ENCODE data around the gene DNAI2.
"Not testable (repeated sequence)": the region's sequence is repeated elsewhere in the genome, so short reads cannot be mapped to it uniquely, and the experiment has no call there.

Gene DNAI2

DNA sequence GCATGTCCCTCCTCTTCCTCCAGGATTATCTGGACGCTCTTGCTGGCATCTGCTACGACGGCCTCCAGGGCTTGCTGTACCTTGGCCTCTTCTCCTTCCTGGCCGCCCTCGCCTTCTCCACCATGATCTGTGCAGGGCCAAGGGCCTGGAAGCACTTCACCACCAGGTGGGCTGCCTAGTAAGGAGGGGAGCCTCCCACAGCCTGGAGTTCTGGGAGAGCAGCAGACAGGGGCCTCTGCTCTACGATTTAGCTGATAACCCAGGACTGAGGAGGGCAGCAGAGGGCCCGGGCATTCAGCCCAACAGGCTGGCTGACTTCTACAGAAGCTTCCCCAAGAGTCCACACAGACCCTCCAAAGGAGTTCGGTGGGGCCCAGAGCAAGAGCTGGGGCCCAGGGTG, 21.8 kb upstream of the DNAI2 start:
- no peak for TF ChIP-seq PAX5 (IDR thresholded peaks at IDR 0.05; ENCODE audit: insufficient read depth, low read length, severe bottlenecking)
- TF ChIP-seq POU2F2 (IDR thresholded peaks at IDR 0.05; ENCODE audit: low read depth, low read length): no peak
- no peak for TF ChIP-seq POLR2AphosphoS5 (IDR thresholded peaks at IDR 0.05; ENCODE audit: low read depth, low read length)
- TF ChIP-seq TAF1 (IDR thresholded peaks at IDR 0.05; ENCODE audit: low read depth, low read length): no peak
- TF ChIP-seq POLR2A (IDR thresholded peaks at IDR 0.05; ENCODE audit: low read depth, low read length): no peak
- TF ChIP-seq SPI1 (IDR thresholded peaks at IDR 0.05; ENCODE audit: low read depth, low read length): no peak
- DNase-seq (ENCODE audit: insufficient read length, low spot score) (no peak), FAIRE-seq (no peak)

GRCh38 chr17:74253036-74253435, 21.0 kb upstream of the DNAI2 start:
- no peak for FAIRE-seq

DNA sequence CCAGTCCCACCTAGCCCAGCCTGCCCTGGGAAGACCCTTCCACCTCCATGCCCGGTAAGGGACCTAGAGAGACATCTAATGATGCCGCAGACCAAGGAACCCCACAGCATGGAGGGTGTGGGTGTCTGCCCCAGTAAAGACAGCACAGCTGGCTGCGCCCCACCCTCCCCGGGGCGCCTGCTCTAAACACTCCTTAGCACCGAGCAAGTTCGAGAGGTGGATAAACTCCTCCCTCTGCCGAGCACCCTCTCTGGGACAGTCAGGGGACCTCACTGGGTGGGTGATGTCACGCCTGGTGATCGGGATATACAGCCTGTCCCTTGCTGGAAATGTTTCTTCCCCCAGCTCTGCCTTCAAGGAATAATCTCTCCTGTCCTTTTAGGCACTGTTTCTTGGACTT, 16.7 kb upstream of the DNAI2 start:
- no peak for FAIRE-seq
- DNase-seq (ENCODE audit: insufficient read length, low spot score): no peak
- no peak for TF ChIP-seq PAX5 (IDR thresholded peaks at IDR 0.05; ENCODE audit: insufficient read depth, low read length, severe bottlenecking)
- no peak for TF ChIP-seq SPI1 (IDR thresholded peaks at IDR 0.05; ENCODE audit: low read depth, low read length)

More at GRCh38 chr17:74253036-74253435, 21.0 kb upstream of the DNAI2 start:
- DNase-seq (ENCODE audit: insufficient read length, low spot score): no peak
- TF ChIP-seq POLR2AphosphoS5 (IDR thresholded peaks at IDR 0.05; ENCODE audit: low read depth, low read length): no peak
- TF ChIP-seq SPI1 (IDR thresholded peaks at IDR 0.05; ENCODE audit: low read depth, low read length): no peak
- TF ChIP-seq POU2F2 (IDR thresholded peaks at IDR 0.05; ENCODE audit: low read depth, low read length): no peak
- no peak for TF ChIP-seq TAF1 (IDR thresholded peaks at IDR 0.05; ENCODE audit: low read depth, low read length)
- no peak for TF ChIP-seq PAX5 (IDR thresholded peaks at IDR 0.05; ENCODE audit: insufficient read depth, low read length, severe bottlenecking)
- TF ChIP-seq POLR2A (IDR thresholded peaks at IDR 0.05; ENCODE audit: low read depth, low read length): no peak

DNA sequence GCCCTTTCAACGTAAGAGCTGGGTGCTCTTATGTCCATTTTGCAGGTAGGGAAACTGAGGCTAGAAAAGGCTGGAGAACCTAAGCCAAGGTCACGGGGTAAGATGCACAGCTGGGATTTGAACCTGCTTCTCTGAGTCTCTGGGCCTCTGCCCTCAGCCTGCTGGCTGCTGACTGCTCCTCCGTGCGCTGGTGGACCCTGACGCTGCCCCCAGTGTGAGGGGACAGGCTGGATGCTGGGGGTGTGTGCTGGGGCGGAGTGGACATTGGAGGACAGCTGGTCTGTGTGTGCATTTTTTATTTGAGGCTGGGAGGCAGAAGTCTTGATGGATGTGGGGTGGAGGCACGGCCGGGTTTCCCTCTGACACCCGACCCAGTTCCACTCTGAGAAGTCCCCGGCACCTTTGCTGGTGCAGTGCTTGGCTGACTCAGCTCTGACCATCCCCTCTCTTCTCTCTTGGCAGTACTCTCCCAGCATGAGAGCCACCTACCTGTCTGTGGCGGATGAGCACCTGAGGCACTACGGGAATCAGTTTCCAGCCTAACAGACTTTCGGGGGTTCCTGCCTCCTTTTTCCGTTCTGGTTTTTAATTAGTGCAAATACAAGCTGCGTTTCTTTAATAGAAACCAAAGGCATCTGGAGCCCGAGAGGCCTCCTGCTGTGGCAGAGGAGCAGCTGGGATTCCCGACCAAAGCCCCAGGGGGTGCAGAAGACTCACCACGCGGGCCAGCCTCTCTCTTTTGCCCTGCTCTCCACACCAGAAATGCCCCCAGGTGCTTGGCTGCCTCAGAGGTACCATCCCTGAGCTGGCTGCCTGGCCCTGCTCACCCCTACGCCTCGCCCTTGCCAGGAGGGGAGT, 14.1 kb upstream of the DNAI2 start:
- DNase-seq (ENCODE audit: insufficient read length, low spot score) (no peak), FAIRE-seq (no peak)
- TF ChIP-seq TAF1 (IDR thresholded peaks at IDR 0.05; ENCODE audit: low read depth, low read length) (no peak), POU2F2 (IDR thresholded peaks at IDR 0.05; ENCODE audit: low read depth, low read length) (no peak), PAX5 (IDR thresholded peaks at IDR 0.05; ENCODE audit: insufficient read depth, low read length, severe bottlenecking) (no peak), POLR2A (IDR thresholded peaks at IDR 0.05; ENCODE audit: low read depth, low read length) (no peak), POLR2AphosphoS5 (IDR thresholded peaks at IDR 0.05; ENCODE audit: low read depth, low read length) (no peak), SPI1 (IDR thresholded peaks at IDR 0.05; ENCODE audit: low read depth, low read length) (no peak)

GRCh38 chr17:74260525-74260850, 13.5 kb upstream of the DNAI2 start:
- no peak for TF ChIP-seq POLR2A (IDR thresholded peaks at IDR 0.05; ENCODE audit: low read depth, low read length)
- no peak for TF ChIP-seq SPI1 (IDR thresholded peaks at IDR 0.05; ENCODE audit: low read depth, low read length)
- TF ChIP-seq POLR2AphosphoS5 (IDR thresholded peaks at IDR 0.05; ENCODE audit: low read depth, low read length): no peak
- TF ChIP-seq PAX5 (IDR thresholded peaks at IDR 0.05; ENCODE audit: insufficient read depth, low read length, severe bottlenecking): no peak
- TF ChIP-seq POU2F2 (IDR thresholded peaks at IDR 0.05; ENCODE audit: low read depth, low read length): no peak
- no peak for TF ChIP-seq TAF1 (IDR thresholded peaks at IDR 0.05; ENCODE audit: low read depth, low read length)
- DNase-seq (ENCODE audit: insufficient read length, low spot score) (no peak), FAIRE-seq (no peak)

- DNase-seq (ENCODE audit: insufficient read length, low spot score): no peak
- FAIRE-seq: no peak
- TF ChIP-seq PAX5 (IDR thresholded peaks at IDR 0.05; ENCODE audit: insufficient read depth, low read length, severe bottlenecking) (no peak), POLR2A (IDR thresholded peaks at IDR 0.05; ENCODE audit: low read depth, low read length) (no peak), SPI1 (IDR thresholded peaks at IDR 0.05; ENCODE audit: low read depth, low read length) (no peak), TAF1 (IDR thresholded peaks at IDR 0.05; ENCODE audit: low read depth, low read length) (no peak), POU2F2 (IDR thresholded peaks at IDR 0.05; ENCODE audit: low read depth, low read length) (no peak), POLR2AphosphoS5 (IDR thresholded peaks at IDR 0.05; ENCODE audit: low read depth, low read length) (no peak)
Observed at GRCh38 chr17:74262601-74263000, 11.4 kb upstream of the DNAI2 start.

- FAIRE-seq; DNase-seq (ENCODE audit: insufficient read length, low spot score): not testable (repeated sequence)
Observed at GRCh38 chr17:74267054-74267453, 7.0 kb upstream of the DNAI2 start.

DNA sequence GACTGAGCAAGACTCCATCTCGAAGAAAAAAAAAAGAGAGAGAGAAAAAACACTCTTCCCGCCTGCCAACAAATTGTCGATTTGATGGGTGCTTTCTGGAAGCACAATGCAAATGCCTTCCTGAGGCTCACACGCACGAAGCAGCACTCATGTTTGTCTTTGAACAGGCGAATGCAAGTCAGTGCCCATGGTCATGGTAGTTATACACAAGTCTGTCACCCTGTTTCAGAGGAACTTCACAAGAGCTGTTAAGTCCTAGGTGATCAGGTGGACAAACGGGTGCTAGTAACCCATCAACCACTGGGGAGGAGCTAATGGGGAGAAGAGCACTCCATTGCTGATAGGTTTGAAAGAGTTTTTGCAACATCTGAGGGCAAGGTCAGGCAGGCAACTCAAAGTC, 6.5 kb upstream of the DNAI2 start:
- TF ChIP-seq POLR2A (IDR thresholded peaks at IDR 0.05; ENCODE audit: low read depth, low read length) (no peak), TAF1 (IDR thresholded peaks at IDR 0.05; ENCODE audit: low read depth, low read length) (no peak), PAX5 (IDR thresholded peaks at IDR 0.05; ENCODE audit: insufficient read depth, low read length, severe bottlenecking) (no peak), POU2F2 (IDR thresholded peaks at IDR 0.05; ENCODE audit: low read depth, low read length) (no peak), SPI1 (IDR thresholded peaks at IDR 0.05; ENCODE audit: low read depth, low read length) (no peak), POLR2AphosphoS5 (IDR thresholded peaks at IDR 0.05; ENCODE audit: low read depth, low read length) (no peak)
- DNase-seq (ENCODE audit: insufficient read length, low spot score): no peak
- no peak for FAIRE-seq

DNA sequence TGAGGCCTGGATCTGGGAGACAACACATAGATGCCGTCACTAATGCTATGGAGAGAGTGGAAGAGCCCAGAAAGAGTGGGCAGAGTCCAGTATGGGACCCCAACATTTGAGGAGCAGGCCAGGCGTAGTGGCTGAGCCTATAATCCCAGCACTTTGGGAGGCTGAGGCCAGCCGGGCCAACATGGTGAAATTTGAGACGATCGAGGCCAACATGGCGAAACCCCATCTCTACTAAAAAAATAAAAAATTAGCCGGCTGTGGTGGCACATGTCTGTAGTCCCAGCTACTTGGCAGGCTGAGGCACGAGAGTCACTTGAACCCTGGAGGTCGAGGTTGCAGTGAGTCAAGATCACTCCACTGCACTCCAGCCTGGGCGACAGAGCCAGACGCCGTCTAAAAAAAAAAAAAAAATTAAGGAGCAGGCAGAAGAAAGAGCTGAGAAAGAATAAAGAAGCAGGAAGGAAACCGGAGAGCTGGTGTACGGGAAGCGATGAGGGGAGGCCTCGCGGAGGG, 6.0 kb upstream of the DNAI2 start:
- TF ChIP-seq PAX5 (IDR thresholded peaks at IDR 0.05; ENCODE audit: insufficient read depth, low read length, severe bottlenecking) (no peak), TAF1 (IDR thresholded peaks at IDR 0.05; ENCODE audit: low read depth, low read length) (no peak), POLR2A (IDR thresholded peaks at IDR 0.05; ENCODE audit: low read depth, low read length) (no peak), POU2F2 (IDR thresholded peaks at IDR 0.05; ENCODE audit: low read depth, low read length) (no peak), POLR2AphosphoS5 (IDR thresholded peaks at IDR 0.05; ENCODE audit: low read depth, low read length) (no peak), SPI1 (IDR thresholded peaks at IDR 0.05; ENCODE audit: low read depth, low read length) (no peak)
- no peak for FAIRE-seq
- no peak for DNase-seq (ENCODE audit: insufficient read length, low spot score)

DNA sequence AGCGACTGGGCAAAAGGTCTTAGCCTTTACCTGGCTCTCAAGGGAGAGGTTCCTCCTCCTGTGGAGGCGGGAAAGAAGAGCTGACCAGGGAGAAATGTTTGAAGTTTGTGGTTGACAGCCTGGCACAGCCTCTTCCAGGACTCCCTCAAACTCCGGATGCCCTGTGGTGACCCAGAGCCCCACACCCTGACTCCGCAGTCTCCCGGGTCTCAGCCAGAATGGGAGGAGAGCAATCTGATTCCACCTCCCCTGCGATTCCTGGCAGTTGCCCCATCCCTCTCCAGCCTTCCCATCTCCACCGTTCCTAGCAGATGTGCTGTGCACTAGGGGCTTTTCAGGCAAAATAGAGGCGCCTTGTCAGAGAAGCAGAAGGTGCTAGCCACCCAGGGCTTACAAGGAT, 5.5 kb upstream of the DNAI2 start:
- TF ChIP-seq POLR2A (IDR thresholded peaks at IDR 0.05; ENCODE audit: low read depth, low read length) (no peak), SPI1 (IDR thresholded peaks at IDR 0.05; ENCODE audit: low read depth, low read length) (no peak), POLR2AphosphoS5 (IDR thresholded peaks at IDR 0.05; ENCODE audit: low read depth, low read length) (no peak), PAX5 (IDR thresholded peaks at IDR 0.05; ENCODE audit: insufficient read depth, low read length, severe bottlenecking) (no peak), TAF1 (IDR thresholded peaks at IDR 0.05; ENCODE audit: low read depth, low read length) (no peak), POU2F2 (IDR thresholded peaks at IDR 0.05; ENCODE audit: low read depth, low read length) (no peak)
- no peak for FAIRE-seq
- no peak for DNase-seq (ENCODE audit: insufficient read length, low spot score)
